ENCODE measurements around the gene HIBADH.
"Not testable (repeated sequence)": the region's sequence is repeated elsewhere in the genome, so short reads cannot be mapped to it uniquely, and the experiment has no call there.

The HIBADH gene

DNA sequence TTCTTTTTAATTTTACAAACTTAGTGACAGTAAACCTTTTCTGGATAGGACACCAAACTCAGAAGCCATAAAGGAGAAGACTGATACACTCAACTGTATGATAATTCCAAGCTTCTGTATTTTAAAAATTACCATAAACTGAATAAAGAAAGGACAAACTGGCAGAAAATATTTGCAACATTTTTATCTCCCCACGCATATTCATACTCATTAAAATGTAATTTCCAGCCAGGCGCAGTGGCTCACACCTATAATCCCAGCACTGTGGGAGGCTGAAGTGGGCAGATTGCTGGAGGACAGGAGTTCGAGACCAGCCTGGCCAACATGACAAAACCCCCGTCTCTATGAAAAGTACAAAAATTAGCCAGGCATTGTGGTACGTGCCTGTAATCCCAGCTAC, 67.7 kb downstream of the HIBADH start:
- no peak for DNase-seq (ENCODE audit: low read depth)

DNA sequence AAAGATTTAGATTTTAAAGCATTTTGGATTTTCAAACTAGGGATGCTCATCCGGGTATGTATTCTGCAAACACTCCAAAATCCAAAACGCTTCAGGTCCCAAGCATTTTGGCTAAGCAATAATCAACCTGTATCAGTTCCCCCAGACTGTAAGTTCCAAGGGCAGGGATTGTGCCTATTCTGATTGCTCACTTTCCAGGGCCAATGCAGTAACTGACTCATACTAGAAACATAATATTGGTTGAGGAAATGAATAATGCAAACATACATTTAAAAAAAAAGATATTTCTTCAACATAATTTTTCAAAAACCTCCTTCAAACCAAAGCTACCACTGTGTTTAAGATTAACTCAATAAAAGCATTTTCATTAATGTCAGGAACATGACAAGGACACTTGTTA, 69.5 kb downstream of the HIBADH start:
- DNase-seq (ENCODE audit: low read depth): no peak

DNA sequence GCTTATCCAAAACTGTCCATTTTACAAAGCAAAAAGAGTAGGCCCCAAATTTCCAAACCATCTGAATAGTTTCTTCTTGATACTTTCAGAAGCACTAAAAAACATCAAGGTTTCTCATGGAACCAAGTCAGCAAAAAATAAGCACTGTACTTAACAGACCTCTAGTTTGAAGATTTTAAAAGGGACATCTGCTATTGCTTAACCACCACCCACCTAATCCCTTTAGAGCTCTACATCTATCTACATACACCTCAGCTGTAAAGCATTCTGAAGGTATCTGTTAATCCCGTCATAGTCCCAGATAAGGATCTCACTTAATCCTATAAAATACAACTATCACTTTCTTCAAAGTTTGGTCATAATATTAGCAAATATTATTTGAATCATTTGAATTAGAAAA, 72.3 kb downstream of the HIBADH start:
- no peak for DNase-seq (ENCODE audit: low read depth)

DNA sequence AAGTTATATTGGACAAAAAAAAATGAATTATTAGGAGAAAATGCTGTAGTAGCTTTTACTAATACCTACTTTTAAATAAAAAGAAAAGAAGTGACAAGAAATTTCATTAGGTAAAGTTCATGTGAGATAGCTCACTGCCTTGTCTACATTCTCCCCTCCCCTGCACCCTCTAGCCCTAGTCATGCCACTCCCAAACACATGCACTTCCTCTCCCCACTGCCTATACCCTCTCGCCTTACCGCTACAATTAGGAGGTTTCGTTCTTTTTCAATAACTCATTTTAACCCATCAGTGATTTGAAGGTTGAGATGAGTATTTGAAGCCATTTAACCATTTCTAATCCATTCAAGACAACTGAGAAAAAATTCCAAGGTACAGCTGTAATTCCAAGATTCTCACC, 75.3 kb downstream of the HIBADH start:
- no peak for DNase-seq (ENCODE audit: low read depth)

DNA sequence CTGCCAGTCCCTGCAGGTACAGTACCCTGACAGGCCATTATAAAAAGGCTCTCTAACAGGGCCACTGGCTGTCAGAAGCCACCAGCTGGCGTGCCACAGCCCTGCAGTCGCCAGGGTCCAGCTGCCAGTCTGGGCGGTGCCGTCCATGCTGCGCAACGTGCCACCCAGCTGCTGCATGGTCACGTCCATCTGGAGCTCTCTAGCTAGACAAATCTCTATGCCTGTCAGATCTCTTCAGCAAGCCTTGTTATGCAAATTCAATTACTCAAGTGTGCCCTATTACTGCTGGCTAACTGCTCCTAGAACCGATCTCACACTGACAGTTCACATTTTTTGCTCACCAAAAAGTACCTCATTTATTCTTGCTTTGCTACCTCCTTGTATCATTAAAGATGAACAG, 75.9 kb downstream of the HIBADH start:
- DNase-seq (ENCODE audit: low read depth): no peak

DNA sequence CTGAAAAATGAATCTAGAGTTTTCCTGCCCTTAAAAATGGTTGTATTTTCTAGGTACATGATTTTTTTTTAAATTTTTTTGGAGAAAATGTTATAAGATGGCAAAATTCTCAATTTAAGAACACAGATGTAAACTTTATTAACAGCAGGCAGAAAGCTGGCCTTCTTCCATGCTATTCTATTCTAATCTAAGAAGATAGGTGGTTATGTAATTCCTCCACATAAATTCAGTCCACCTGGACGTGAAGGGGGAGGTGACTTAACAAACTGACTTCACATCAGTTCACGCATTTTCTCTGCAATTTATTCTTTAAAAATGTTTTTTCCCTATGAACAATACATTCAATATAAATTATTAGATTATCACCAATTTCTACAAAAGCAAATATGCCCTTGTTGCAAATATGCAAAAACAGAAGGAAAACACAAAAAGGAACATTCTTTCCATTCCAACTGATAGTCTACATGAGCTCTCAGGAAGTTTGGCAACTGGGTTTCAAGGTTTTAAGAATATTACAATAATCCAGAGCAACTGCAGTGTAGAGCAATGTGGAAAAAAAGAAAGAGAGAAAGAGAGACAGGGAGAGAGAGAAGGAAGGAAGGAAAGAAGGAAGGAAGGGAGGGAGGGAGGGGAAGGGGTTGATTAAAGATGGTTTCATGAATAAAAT, 76.8 kb downstream of the HIBADH start:
- no peak for DNase-seq (ENCODE audit: low read depth)

DNA sequence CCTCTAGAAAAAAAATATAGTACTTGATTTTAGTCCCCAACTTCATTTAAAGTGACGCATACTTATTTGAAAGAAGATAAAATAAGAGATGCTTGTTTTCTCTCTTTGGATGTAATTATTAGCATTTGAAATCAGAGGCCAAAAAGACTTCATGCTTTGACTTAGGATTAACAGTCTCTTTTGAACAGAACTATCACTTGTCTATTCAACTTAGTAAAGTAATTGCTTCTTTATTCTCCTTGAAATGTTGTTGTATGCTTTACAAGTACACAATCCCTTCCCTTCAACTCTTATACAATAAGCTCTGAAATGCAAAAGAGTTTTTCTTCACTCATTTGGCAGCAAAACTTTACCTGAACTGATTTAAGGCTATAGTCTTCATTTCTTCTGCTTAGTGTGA, 80.8 kb downstream of the HIBADH start:
- DNase-seq (ENCODE audit: low read depth): no peak

DNA sequence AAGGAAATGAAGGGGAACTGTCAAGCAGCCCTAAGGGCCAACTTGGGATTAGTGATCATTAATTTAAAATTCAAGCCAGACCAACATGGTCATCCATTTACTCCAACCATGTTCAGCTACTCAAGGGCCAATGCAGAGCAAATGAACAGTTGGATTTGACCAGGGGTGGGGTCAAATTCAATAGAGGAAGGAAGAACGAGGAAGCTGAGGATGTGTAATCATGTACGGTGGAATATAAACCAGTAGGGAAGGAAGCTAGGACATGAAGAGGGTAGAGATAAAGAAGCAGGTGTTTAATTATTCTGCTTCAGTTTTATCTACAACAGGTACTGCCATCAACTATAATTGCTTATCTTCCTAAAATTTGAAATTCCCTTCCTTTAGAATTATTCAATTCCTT, 81.6 kb downstream of the HIBADH start:
- DNase-seq (ENCODE audit: low read depth): no peak

DNA sequence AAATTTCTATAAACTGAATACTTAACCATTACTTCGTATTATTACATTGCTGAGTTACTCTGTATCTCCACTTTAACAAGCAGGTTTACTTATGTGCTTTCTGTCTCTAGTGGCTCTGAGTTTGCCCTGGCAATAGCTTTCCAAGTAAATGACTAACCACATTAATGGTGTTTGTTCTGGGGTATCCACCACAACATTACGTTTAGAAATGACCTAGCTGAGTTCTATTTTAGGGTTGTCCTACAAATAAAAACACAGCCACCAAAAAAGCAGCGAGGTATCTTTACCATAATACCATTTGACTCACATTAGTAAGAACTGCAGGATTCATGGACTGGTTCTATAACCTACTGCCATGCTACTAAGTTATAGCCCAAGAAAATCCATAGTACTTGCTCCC, 83.1 kb downstream of the HIBADH start:
- DNase-seq (ENCODE audit: low read depth): no peak

DNA sequence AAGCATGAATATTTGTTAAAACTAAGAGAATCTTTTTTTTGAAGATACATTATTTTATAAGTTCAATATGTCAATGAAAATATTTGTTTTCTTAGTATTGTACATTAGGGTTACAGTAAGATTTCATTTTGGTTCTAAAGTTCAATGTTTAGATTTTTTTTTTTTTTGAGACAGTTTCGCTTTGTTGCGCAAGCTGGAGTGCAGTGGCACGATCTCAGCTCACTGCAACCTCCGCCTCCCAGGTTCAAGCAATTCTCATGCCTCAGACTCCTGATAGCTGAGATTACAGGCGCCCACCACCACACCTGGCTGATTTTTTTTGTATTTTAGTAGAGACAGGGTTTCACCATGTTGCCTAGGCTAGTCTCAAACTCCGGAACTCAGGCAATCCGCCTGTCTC, 84.5 kb downstream of the HIBADH start:
- DNase-seq (ENCODE audit: low read depth): not testable (repeated sequence)

DNA sequence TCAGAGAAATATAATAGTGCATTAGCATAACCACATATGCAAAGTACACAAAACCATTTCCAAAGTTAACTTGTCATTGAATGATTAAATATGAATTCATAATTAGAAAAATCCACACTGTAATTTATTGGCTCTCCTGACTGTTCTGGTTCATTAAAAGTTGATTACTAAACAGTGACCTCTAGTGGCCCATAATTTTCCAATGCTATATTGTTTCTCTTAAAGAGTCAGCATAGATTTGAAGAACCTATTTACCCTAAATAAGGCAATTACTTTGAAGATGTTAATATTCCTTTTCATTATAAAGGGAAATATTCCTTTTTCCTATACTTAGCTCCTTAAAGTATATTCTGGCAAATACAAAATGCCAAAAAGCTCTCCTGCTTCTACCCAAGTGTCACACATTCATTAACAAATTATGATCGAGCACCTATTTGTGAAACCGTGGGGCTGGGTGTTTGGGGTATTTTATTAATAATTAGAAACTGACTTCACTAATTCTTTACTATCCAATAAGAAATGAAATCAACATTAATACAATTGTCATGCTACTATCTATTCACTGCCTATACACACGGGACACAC, 86.2 kb downstream of the HIBADH start:
- DNase-seq (ENCODE audit: low read depth): no peak

DNA sequence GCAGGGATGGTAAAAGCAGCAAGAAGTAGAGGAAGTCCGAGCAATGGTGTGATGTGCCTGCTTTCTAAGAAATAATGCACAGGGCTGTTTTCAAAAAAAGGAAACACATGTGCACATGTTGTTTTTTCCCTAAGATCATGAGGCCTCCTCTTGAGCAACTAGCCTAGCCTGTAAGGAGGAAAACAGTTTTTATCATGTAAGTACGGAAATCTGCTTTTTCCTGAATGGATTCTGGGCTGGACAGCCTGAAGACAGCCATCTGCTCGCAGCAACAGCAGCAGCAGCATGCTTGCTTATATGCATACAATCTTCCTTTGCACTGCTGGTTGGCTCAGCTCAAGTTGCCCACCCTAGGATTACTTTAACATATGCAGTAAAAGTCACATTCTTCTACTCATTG, 87.1 kb downstream of the HIBADH start:
- no peak for DNase-seq (ENCODE audit: low read depth)

DNA sequence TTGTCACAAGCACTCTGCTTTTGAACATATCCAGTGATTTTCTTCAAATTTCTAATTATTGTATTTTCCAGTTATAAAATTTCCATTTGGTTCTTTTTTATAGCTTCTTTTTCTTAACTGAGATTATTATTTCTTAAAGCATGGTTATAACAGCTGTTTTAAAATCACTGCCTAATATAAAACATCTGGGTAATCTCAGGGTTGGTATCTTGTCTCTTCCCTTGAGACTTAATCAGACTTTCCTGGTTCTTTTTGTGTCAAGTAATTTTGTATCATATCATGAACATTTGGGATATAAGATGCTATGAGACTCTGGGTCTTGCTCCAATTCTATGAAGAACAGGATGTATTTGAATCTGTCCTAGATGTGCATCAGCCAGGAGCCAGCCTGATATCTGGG, 93.6 kb downstream of the HIBADH start:
- DNase-seq (ENCODE audit: low read depth): no peak

DNA sequence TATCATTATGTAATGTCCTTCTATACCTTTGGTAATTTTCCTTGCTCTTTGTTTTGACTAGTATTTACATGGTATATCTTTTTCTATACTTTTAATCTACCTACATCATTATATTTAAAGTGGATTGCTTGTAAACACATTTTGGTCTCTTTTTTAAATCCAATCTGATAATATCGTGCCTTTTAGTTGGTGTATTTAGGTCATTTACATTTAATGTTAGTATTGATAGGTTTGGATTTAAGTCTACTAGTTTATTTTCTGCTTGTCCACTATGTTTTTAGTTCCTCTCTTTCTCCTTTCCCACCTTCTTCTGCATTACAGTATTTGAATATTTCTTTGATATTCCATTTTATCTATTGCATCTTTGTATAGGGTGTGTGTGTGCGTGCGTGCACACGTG, 95.4 kb downstream of the HIBADH start:
- DNase-seq (ENCODE audit: low read depth): no peak

DNA sequence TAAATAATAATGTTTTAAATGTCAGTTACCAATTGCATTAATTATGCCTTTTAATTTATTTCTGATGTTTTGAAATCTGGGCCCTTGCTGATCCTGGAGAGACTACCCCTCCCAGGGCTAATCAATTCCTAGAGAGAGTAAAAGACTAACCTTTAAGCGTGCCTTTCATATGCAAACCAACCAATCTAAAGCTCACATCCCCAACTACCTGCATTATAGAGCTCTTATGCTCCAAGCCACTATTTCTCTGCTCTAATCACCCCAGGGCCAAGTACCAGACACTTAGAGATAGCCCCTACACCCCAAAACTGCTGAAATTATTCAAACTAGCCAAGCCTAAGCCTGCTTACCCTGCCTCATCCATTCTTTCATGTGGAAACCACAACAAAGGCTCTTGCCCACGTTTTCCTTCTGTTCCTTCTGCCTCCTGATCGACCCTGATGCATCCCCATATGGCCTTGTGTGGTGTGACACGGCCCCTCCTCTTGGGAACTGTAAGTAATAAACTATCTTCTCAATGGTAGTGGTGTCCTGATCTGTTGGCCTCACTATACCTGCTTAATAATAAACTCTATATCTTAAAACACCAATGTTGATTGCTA, 97.7 kb downstream of the HIBADH start:
- DNase-seq (ENCODE audit: low read depth): no peak

DNA sequence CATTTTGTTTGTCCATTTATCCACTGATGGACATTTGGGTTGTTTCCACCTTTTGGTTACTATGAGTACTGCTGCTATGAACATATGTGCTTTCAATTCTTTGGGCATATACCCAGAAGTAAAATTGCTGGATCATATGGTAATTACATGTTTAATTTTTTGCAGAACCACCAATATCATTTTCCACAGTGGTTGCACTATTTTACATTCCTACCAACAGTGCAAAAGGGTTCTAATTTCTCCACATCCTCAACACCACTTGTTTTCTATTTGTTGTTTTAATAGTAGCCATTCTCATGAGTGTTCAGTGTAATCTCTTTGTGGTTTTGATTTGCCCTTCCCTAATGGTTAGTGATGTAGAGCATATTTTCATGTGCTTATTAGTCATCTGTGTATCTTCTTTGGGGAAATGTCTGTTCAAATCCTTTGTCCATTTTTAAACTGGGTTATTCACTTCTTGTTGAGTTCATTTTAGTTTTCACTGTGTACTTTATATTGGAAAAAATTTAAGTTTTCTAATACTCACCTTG, 101.9 kb downstream of the HIBADH start:
- DNase-seq (ENCODE audit: low read depth): no peak

DNA sequence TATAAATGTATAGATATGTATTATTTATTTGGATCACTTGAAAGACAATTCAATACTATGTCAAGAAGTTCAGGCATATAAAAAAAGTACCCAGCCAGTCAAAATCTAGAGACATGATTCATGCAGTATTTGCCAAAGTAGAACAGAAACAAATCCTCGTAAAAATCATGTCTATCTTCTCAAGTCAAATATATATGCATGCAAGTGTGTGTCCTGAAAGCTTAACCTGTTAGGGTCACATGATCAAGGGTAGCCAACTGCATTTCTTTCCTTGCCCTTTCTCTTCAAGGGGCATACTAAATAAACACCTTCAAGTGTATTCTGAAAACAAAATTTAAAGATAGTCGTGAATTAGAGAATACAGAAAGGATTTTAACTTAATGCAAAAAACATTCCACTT, 107.0 kb downstream of the HIBADH start:
- no peak for DNase-seq (ENCODE audit: low read depth)

DNA sequence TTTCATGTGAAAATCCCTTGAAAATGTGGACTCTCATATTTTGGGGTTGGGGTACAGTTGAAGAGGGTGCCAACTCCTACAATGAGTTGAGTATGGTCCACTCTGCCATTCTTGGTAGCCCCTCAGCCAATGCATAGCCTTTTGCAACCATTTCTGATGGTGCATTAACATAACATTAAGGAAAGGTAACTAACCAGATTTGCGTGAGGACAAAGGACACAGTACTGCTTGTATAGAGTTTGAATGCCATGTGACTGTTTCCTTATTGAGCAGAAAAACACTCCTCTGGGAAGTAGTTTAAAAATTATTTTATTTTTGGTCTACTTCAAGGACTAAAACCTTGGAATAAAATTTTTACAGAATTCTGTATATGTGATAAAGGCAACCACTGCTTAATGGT, 107.9 kb downstream of the HIBADH start:
- no peak for DNase-seq (ENCODE audit: low read depth)

DNA sequence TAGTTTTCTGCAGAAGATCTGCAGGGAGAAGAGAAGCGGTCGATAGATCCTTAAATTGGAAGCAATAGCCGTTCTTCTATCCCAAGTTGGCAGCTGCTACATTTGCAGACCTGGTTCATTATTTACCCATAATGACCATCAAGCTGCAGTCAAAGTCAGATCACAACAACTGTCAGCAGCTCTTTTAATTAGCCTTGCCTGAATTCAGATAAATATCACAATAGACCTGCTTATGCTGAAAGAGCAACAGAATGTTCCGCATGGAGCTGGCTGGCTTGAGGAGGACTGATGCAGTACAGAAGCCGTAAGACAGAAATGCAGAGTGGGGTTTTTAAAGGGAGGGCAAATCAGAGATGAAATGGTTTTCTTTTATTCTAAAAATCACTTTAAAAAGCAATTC, 109.4 kb downstream of the HIBADH start:
- no peak for DNase-seq (ENCODE audit: low read depth)

DNA sequence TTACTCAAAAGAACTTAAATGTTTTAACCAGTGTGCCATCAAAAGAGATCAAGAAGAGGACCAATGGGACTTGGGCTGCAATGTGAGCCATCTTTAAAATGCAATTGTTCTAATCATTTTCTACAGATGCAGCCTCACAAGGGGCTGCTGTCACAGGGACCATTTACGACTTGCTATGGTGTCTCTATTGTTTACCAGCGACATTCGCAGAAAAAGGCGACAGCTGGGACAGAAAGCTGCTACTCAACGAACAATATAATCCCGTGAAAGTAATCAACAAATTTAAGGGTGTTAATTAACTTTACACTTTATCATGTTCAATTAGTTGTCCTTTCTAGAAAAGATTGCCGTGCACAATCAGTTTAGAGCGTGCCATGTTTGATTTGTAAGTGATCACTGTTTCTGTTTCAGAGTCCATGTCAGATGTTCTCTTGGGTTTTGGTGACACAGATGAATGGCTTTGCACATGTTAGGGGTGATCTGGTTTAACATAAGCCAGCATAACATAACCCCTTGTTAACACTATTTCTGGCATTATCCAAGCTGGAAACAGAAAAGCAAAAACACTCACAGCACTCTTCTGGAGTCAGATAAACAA, 110.8 kb downstream of the HIBADH start:
- DNase-seq (ENCODE audit: low read depth): no peak

DNA sequence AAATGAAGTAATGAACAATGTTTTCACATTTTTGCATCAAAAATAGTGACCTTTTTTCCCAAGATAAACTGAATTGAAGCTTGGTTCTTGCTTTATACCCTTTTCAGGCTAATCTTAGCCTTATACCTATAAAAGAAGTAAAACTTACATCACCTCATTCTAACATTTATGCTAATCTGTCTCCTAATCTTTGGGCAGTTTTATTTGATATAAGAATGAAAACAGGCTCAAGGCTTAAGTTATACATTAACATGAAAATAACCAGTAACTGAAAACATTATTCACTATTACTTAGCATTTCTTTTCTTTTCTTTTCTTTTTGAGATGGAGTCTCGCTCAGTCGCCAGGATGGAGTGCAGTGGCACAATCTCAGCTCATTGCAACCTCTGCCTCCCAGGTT, 113.1 kb downstream of the HIBADH start:
- no peak for DNase-seq (ENCODE audit: low read depth)

DNA sequence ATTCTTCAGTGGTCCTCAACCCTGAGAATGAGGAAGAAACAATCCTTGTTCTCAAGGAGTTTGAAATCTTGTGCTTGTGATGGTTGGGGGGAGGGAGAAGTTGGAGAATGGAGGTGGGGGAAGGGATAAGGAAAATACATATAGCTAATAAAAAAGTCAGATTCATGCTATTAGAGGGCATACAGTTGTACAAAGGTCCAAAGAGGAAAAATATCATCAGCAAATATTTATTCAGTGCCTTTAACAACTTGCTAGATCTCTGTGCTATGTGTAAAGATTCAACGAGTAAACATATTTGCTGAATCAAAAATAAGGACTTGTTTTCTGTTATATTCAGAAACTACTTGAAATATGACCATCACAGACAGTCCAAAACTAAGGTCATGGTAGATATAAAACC, 114.4 kb downstream of the HIBADH start:
- no peak for DNase-seq (ENCODE audit: low read depth)

DNA sequence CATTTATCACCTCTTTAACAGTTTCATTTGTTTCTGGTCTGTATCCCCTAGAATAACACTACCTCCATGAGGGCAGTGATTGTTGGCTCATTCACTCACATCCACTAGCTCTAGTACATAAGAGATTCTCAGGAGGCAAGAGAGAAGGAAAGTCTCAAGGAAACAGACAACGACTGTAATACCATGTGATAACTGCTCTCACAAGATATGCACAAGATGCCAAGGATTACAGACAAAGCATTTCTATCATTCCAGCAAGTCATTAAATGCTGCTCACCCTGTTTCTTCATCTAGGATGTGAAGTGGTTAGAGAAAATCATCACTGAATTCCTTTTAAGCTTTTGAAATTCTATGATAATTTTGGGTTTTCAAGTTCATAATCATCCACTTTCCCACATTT, 115.3 kb downstream of the HIBADH start:
- DNase-seq (ENCODE audit: low read depth): no peak

Measured in CMK (cell line).